Heart right ventricle (tissue), 16 donors: ENCODE measurements around the gene LRRFIP2. TPM values are rescaled to one million over a fixed set of nuclear protein-coding genes. Genes with fewer than 3 reads are reported as not detected.

Experiments used
- ATAC-seq, 8 donors: fragments of 200-7000 bp; cut with Tn5 transposase; one replicate each; pipeline ENCODE4 v1.9.1; 2020; ENCODE audit warnings: mild to moderate bottlenecking in 8 of 8, moderate library complexity in 8 of 8, moderate number of reproducible peaks in 1 of 8
- DNase-seq, 2 donors: peaks; one replicate each; pipeline ENCODE4 v3.0.0-alpha.2; 2020
- H3K27ac ChIP-seq, 10 donors: fragments of 200-600 bp; sonication (generic) in 2 of 10; one replicate each; pipeline versions ENCODE4 v1.5.0 to v1.8.0; 2020 to 2022; ENCODE audit warnings: mild to moderate bottlenecking in 3 of 10
- H3K27me3 ChIP-seq, 7 donors: fragments of 200-600 bp; one replicate each; pipeline ENCODE4 v1.8.0; 2021 to 2022; ENCODE audit warnings: mild to moderate bottlenecking in 2 of 7
- H3K36me3 ChIP-seq, 9 donors: fragments of 200-600 bp; sonication (generic) in 1 of 9; one replicate each; pipeline versions ENCODE4 v1.5.0 to v1.8.0; 2020 to 2022; ENCODE audit warnings: mild to moderate bottlenecking in 2 of 9
- H3K4me1 ChIP-seq, 9 donors: fragments of 200-600 bp; sonication (generic) in 1 of 9; one replicate each; pipeline versions ENCODE4 v1.5.0 to v1.8.0; 2020 to 2022; ENCODE audit warnings: mild to moderate bottlenecking in 4 of 9
- H3K4me3 ChIP-seq, 10 donors: fragments of 200-600 bp; sonication (generic) in 2 of 10; one replicate each; pipeline versions ENCODE4 v1.5.0 to v1.8.0; 2020 to 2022; ENCODE audit warnings: mild to moderate bottlenecking in 7 of 10, moderate library complexity in 2 of 10
- H3K9me3 ChIP-seq, 11 donors: fragments of 200-600 bp in 10 of 11; sonication (generic) in 2 of 11; one replicate each; pipeline versions ENCODE4 v1.5.0 to v1.8.0; 2013 to 2022; ENCODE audit warnings: mild to moderate bottlenecking in 2 of 11, control low read depth in 1 of 11, moderate library complexity in 1 of 11
- CTCF ChIP-seq, 9 donors: fragments of 200-600 bp; sonication (generic) in 2 of 9; IDR thresholded peaks; one replicate each; pipeline versions ENCODE4 v1.5.0 to v1.8.0; 2021 to 2022; ENCODE audit warnings: antibody characterized with exemption in 9 of 9, mild to moderate bottlenecking in 5 of 9, moderate library complexity in 1 of 9
- WGBS, 2 donors: extraction: QIAGEN DNeasy Blood & Tissue Kit; methylation state at CpG; one replicate each; pipeline ENCODE4 v1.1.7; 2013; ENCODE audit warnings: inconsistent platforms in 1 of 2; 5-methylcytosine and 5-hydroxymethylcytosine counted together
- intact Hi-C, 10 donors: fragments of 100-400 bp; cut with DNase I; formaldehyde crosslinking; loops; one replicate each; pipeline versions ENCODE4 v1.11.1 to v1.14.2; 2022
- polyA plus RNA-seq, 2 donors: library from polyadenylated mRNA; stranded (reverse); fragments of 200-250 nt; gene quantifications; one replicate each; pipeline ENCODE4 v1.2.3, GENCODE V29; 2013
- total RNA-seq, 10 donors: library from RNA; stranded (reverse); fragmentation: NEBNext Ultra II Directional in 3 of 10; extraction: Animal tissue kit (Norgen Biotek cat#: 25700) in 3 of 10; gene quantifications; one replicate each; pipeline versions ENCODE4 v1.2.1 to v1.2.4, GENCODE V29; 2021 to 2023
- donor health status: Arrhythmogenic right ventricular cardiomyopathy.
- donor health status: ischemic (EF 13 %, LVEDD 7.1; RV severe dilation, severe dysfunction).
- donor health status: healthy with polysubstance abuse.
- donor health status: DM: no; HTN: yes; CAD: no.
- donor health status: DM: no; HTN: no; CAD: no.
- donor health status: ischemic (EF 25% LVEDD 6.9; RV normal size, moderate dysfunction).
- donor health status: ischemic (EF 25% LVEDD 5.7; RV mildly dilated, moderate dysfunction).
- donor health status: healthy.
- donor health status: DM: yes; HTN: yes; CAD: no.
- donor health status: Ischemic cardiomyopathy.
- donor health status: ischemic (EF 35%, LVEDD 5.7; RV mildly dilated, moderate dysfunction).
- donor health status: nonischemic (EF 11% LVEDD 7.7; RV severe dilation, severe dysfunction).
- donor health status: DM: yes; HTN: yes; CAD: no.
- donor health status: PGD.
- donor health status: ischemic (EF 29% LVEDD 5.4; RV normal size, mild dysfunction).
- donor health status: nonischemic (EF 23%, LVEDD 6.1; RV moderate dilation, normal function).

LRRFIP2 gene
- total and polyA plus RNA-seq, 12 donors = 63.2 to 199 (median 127) TPM

- no peak for DNase-seq
- 27 to 29% methylated on average over 2 of the region's 2 CpGs for WGBS, 2 donors
- H3K9me3 ChIP-seq = no peaks in the 10 kb centered on the region
- intact Hi-C loops = no loop called here
- TF ChIP-seq CTCF (IDR thresholded peaks at IDR 0.05) = no peak
- ATAC-seq = peak in 6 of 8 donors; percentile 32 to 71 (median 54)
- H3K4me1 ChIP-seq = peaks cover 3 to 89% (median 65%) of the 10 kb centered on the region in 9 donors
- no peak overlapping the region for H3K4me3 ChIP-seq
- H3K27me3 ChIP-seq = no peaks in the 10 kb centered on the region
- H3K36me3 ChIP-seq = peaks cover 0 to 54% (median 0%) of the 10 kb centered on the region in 9 donors
- peak overlapping the region in 7 of 10 donors; percentile 6 to 81 (median 32) for H3K27ac ChIP-seq
Observed at GRCh38 chr3:37145611-37146010, 28.8 kb downstream of the LRRFIP2 start.

GRCh38 chr3:37144806-37145205 lies 29.6 kb downstream of the LRRFIP2 start:
- TF ChIP-seq CTCF (IDR thresholded peaks at IDR 0.05) = no peak
- Histone ChIP-seq H3K9me3 (no peaks in the 10 kb centered on the region), H3K36me3 (peaks cover 0 to 54% (median 0%) of the 10 kb centered on the region in 9 donors), H3K27ac (peak overlapping the region in 6 of 10 donors; percentile 4 to 81 (median 40)), H3K27me3 (no peaks in the 10 kb centered on the region), H3K4me3 (no peak overlapping the region), H3K4me1 (peaks cover 3 to 91% (median 68%) of the 10 kb centered on the region in 9 donors)
- DNase-seq (no peak), ATAC-seq (no peak)
- intact Hi-C loops = no loop called here

GRCh38 chr3:37143821-37144220 lies 30.6 kb downstream of the LRRFIP2 start:
- no peaks in the 10 kb centered on the region for H3K27me3 ChIP-seq
- DNase-seq (no peak), ATAC-seq (peak in 2 of 8 donors; percentile 10 to 35)
- H3K4me3 ChIP-seq = no peak overlapping the region
- peaks cover 7 to 92% (median 60%) of the 10 kb centered on the region in 9 donors for H3K4me1 ChIP-seq
- H3K27ac ChIP-seq = peak overlapping the region in 3 of 10 donors; percentile 15 to 81 (median 19)
- H3K9me3 ChIP-seq = no peaks in the 10 kb centered on the region
- intact Hi-C loops = no loop called here
- 73 to 87% methylated on average over 9 of the region's 9 CpGs for WGBS, 2 donors
- TF ChIP-seq CTCF (IDR thresholded peaks at IDR 0.05) = no peak
- H3K36me3 ChIP-seq = peaks cover 0 to 53% (median 0%) of the 10 kb centered on the region in 9 donors

- TF ChIP-seq CTCF (IDR thresholded peaks at IDR 0.05) = no peak
- ATAC-seq (peak in 2 of 8 donors; percentile 15 to 45), DNase-seq (no peak)
- no peaks in the 10 kb centered on the region for H3K9me3 ChIP-seq
- H3K27ac ChIP-seq = peak overlapping the region in 4 of 10 donors; percentile 3 to 31 (median 19)
- intact Hi-C loops = no loop called here
- no peak overlapping the region for H3K4me3 ChIP-seq
- H3K4me1 ChIP-seq = peaks cover 7 to 86% (median 50%) of the 10 kb centered on the region in 9 donors
- H3K27me3 ChIP-seq = no peaks in the 10 kb centered on the region
- WGBS, 2 donors = 52 to 64% methylated on average over 3 of the region's 3 CpGs
- peaks cover 0 to 31% (median 0%) of the 10 kb centered on the region in 9 donors for H3K36me3 ChIP-seq
Observed at GRCh38 chr3:37141676-37142075, 32.7 kb downstream of the LRRFIP2 start.
